Fibroblast of lung (primary cell): Measurements from ENCODE around the gene CDA. TPM values are rescaled to one million over a fixed set of nuclear protein-coding genes. Genes with fewer than 3 reads are reported as not detected.

ENCODE experiments used
- DNase-seq, 2 donors: peaks; one replicate each; pipeline versions ENCODE4 v3.0.0 to v3.0.0-alpha.2; 2010; ENCODE audit warnings: low read depth in 2 of 2
- H2AFZ ChIP-seq: 2 replicates; pipeline ENCODE4 v1.5.1; 2012; ENCODE audit warnings: low read length, control low read depth, inconsistent platforms
- H3K27ac ChIP-seq: 2 replicates; pipeline ENCODE4 v1.5.1; 2011; ENCODE audit warnings: low read length, control low read depth; ENCODE audit not compliant: insufficient read depth
- H3K27me3 ChIP-seq: 2 replicates; pipeline ENCODE4 v1.5.1; 2011; ENCODE audit warnings: mild to moderate bottlenecking, low read length; ENCODE audit not compliant: control insufficient read depth, insufficient read depth
- H3K36me3 ChIP-seq: 2 replicates; pipeline ENCODE4 v1.5.1; 2011; ENCODE audit warnings: low read length; ENCODE audit not compliant: control insufficient read depth, insufficient read depth
- H3K4me1 ChIP-seq: 2 replicates; pipeline ENCODE4 v1.5.1; 2011; ENCODE audit warnings: low read length; ENCODE audit not compliant: control insufficient read depth, insufficient read depth; ENCODE audit errors: extremely low read depth
- H3K4me2 ChIP-seq: 2 replicates; pipeline ENCODE4 v1.5.1; 2011; ENCODE audit warnings: low read length, control low read depth; ENCODE audit not compliant: insufficient read depth; ENCODE audit errors: extremely low read depth
- H3K4me3 ChIP-seq, 4 experiments: fragments of 200-600 bp in 1 of 4; sonication (generic) in 1 of 4; replicated peaks in 1 of 4; 2 replicates each; pipeline ENCODE4 v1.5.1; 2011 to 2016; ENCODE audit warnings: low read length in 4 of 4, low read depth in 3 of 4, mild to moderate bottlenecking in 3 of 4, control low read depth in 2 of 4, inconsistent platforms in 1 of 4, mixed read lengths in 1 of 4; ENCODE audit not compliant: insufficient read depth in 1 of 4; ENCODE audit errors: control extremely low read depth in 1 of 4
- H3K79me2 ChIP-seq: 2 replicates; pipeline ENCODE4 v1.5.1; 2012; ENCODE audit warnings: mild to moderate bottlenecking, low read length, inconsistent platforms; ENCODE audit not compliant: control insufficient read depth, insufficient read depth
- H3K9ac ChIP-seq: 2 replicates; pipeline ENCODE4 v1.5.1; 2011; ENCODE audit warnings: mild to moderate bottlenecking, low read length, control low read depth; ENCODE audit not compliant: insufficient read depth
- H3K9me3 ChIP-seq: 2 replicates; pipeline ENCODE4 v1.5.1; 2012; ENCODE audit warnings: low read depth, low read length; ENCODE audit not compliant: control insufficient read depth, insufficient read depth
- H4K20me1 ChIP-seq: 2 replicates; pipeline ENCODE4 v1.5.1; 2011; ENCODE audit warnings: low read length; ENCODE audit not compliant: control insufficient read depth, insufficient read depth; ENCODE audit errors: extremely low read depth
- CTCF ChIP-seq, 2 donors: IDR thresholded peaks in 1 of 2; conservative IDR thresholded peaks in 1 of 2; 1 replicate in 1 of 2; 2 replicates in 1 of 2; pipeline ENCODE4 v1.5.1; 2011 to 2012; ENCODE audit warnings: low read length in 2 of 2, control low read depth in 1 of 2, inconsistent platforms in 1 of 2, low read depth in 1 of 2, mild to moderate bottlenecking in 1 of 2
- EZH2 ChIP-seq: IDR thresholded peaks from 2 replicates; pipeline ENCODE4 v1.5.1; 2012; ENCODE audit warnings: low read length, control low read depth, mild to moderate bottlenecking; ENCODE audit errors: missing control alignments
- polyA plus RNA-seq, 2 donors: library from polyadenylated mRNA; depleted of rRNA in 1 of 2; stranded (reverse) in 1 of 2; unstranded in 1 of 2; fragments of >200 nt; gene quantifications; 2 replicates each; pipeline ENCODE4 v1.2.1, GENCODE V29; 2011 to 2012; ENCODE audit warnings: missing spikeins in 1 of 2
- total RNA-seq: library from RNA; depleted of rRNA; stranded (reverse); fragments of >200 nt; gene quantifications from 2 replicates; pipeline ENCODE4 v1.2.1, GENCODE V29; 2014

The CDA gene
- total and polyA plus RNA-seq, 2 donors (not counting 1 experiment from before 2014, with no cell fraction given), result 0.50 to 4.2 TPM

GRCh38 chr1:20594746-20595145, 5.8 kb downstream of the CDA start:
- no peak overlapping the region for H2AFZ ChIP-seq
- H3K4me3 ChIP-seq, result no peak overlapping the region
- no peak for DNase-seq
- no peaks in the 10 kb centered on the region for H3K36me3 ChIP-seq
- H3K4me2 ChIP-seq, result no peak overlapping the region
- H3K4me1 ChIP-seq, result peaks cover 9% of the 10 kb centered on the region
- no peaks in the 10 kb centered on the region for H3K9me3 ChIP-seq
- no peaks in the 10 kb centered on the region for H4K20me1 ChIP-seq
- no peak overlapping the region for H3K27ac ChIP-seq
- no peaks in the 10 kb centered on the region for H3K79me2 ChIP-seq
- TF ChIP-seq CTCF (conservative IDR thresholded peaks at IDR 0.05 in 1 of 2, IDR thresholded peaks at IDR 0.05 in 1 of 2; ENCODE audit: low read depth in 1 of 2, low read length in 2 of 2) (no peak), EZH2 (no peak)
- no peaks in the 10 kb centered on the region for H3K27me3 ChIP-seq
- no peak overlapping the region for H3K9ac ChIP-seq

- Histone ChIP-seq H3K9me3 (no peaks in the 10 kb centered on the region), H3K27me3 (no peaks in the 10 kb centered on the region), H3K4me1 (peaks cover 6% of the 10 kb centered on the region), H3K4me2 (no peak overlapping the region), H2AFZ (no peak overlapping the region), H3K27ac (no peak overlapping the region), H3K9ac (no peak overlapping the region), H3K36me3 (no peaks in the 10 kb centered on the region), H4K20me1 (no peaks in the 10 kb centered on the region), H3K4me3 (no peak overlapping the region), H3K79me2 (no peaks in the 10 kb centered on the region)
- TF ChIP-seq CTCF (conservative IDR thresholded peaks at IDR 0.05 in 1 of 2, IDR thresholded peaks at IDR 0.05 in 1 of 2; ENCODE audit: low read depth in 1 of 2, low read length in 2 of 2), result no peak
- DNase-seq, result no peak
Observed at GRCh38 chr1:20596106-20596505, 7.2 kb downstream of the CDA start.

GRCh38 chr1:20597650-20598049, 8.8 kb downstream of the CDA start:
- Histone ChIP-seq H3K4me3 (no peak overlapping the region), H3K27ac (no peak overlapping the region), H3K9ac (no peak overlapping the region), H2AFZ (no peak overlapping the region), H3K27me3 (no peaks in the 10 kb centered on the region), H4K20me1 (no peaks in the 10 kb centered on the region), H3K4me1 (peaks cover 6% of the 10 kb centered on the region), H3K36me3 (no peaks in the 10 kb centered on the region), H3K79me2 (no peaks in the 10 kb centered on the region), H3K4me2 (no peak overlapping the region), H3K9me3 (no peaks in the 10 kb centered on the region)
- no peak for DNase-seq
- no peak for TF ChIP-seq CTCF (conservative IDR thresholded peaks at IDR 0.05 in 1 of 2, IDR thresholded peaks at IDR 0.05 in 1 of 2; ENCODE audit: low read depth in 1 of 2, low read length in 2 of 2)
- TF ChIP-seq EZH2, result no peak
